Neural crest cell (in vitro differentiated cells): Measurements from ENCODE around the gene CDH12. TPM values are rescaled to one million over a fixed set of nuclear protein-coding genes. Genes with fewer than 3 reads are reported as not detected.

Experiments used
- DNase-seq: peaks from one replicate; pipeline ENCODE4 v3.0.0; 2021; ENCODE audit warnings: low read depth, mixed read lengths, low spot score
- H3K27ac Mint-ChIP-seq: one replicate; pipeline ENCODE4 v1.8.0; 2021; ENCODE audit warnings: mild to moderate bottlenecking, mixed read lengths; ENCODE audit not compliant: unreplicated experiment
- H3K27me3 Mint-ChIP-seq: 2 replicates; pipeline ENCODE4 v1.8.0; 2021; ENCODE audit warnings: low read depth, mild to moderate bottlenecking, mixed read lengths
- H3K36me3 Mint-ChIP-seq: 2 replicates; pipeline ENCODE4 v1.8.0; 2021; ENCODE audit warnings: low read depth, mild to moderate bottlenecking, mixed read lengths
- H3K4me1 Mint-ChIP-seq: 2 replicates; pipeline ENCODE4 v1.8.0; 2021; ENCODE audit warnings: mixed read lengths
- H3K4me3 Mint-ChIP-seq: one replicate; pipeline ENCODE4 v1.8.0; 2021; ENCODE audit warnings: mild to moderate bottlenecking, mixed read lengths
- H3K9me3 Mint-ChIP-seq: 2 replicates; pipeline ENCODE4 v1.8.0; 2021; ENCODE audit warnings: mixed read lengths
- CTCF ChIP-seq: fragments of 200-600 bp; sonication (generic); conservative IDR thresholded peaks from 2 replicates; pipeline ENCODE4 v1.5.0; 2021; ENCODE audit warnings: antibody characterized with exemption, mild to moderate bottlenecking
- total RNA-seq: library from RNA; stranded (reverse); gene quantifications from 2 replicates; pipeline ENCODE4 v1.2.1, GENCODE V29; 2021

The CDH12 gene
- total RNA-seq, 1 donor from 2014 or later = 0.07 TPM

GRCh38 chr5:22554475-22554874 is 298.7 kb downstream of the CDH12 start:
- no peaks in the 10 kb centered on the region for H3K27me3 Mint-ChIP-seq
- TF ChIP-seq CTCF = no peak
- no peaks in the 10 kb centered on the region for H3K36me3 Mint-ChIP-seq
- H3K4me1 Mint-ChIP-seq = no peaks in the 10 kb centered on the region
- no peaks in the 10 kb centered on the region for H3K9me3 Mint-ChIP-seq
- no peak overlapping the region for H3K4me3 Mint-ChIP-seq
- H3K27ac Mint-ChIP-seq = no peak overlapping the region
- no peak for DNase-seq

- no peak overlapping the region for H3K4me3 Mint-ChIP-seq
- no peak overlapping the region for H3K27ac Mint-ChIP-seq
- H3K36me3 Mint-ChIP-seq = no peaks in the 10 kb centered on the region
- H3K27me3 Mint-ChIP-seq = no peaks in the 10 kb centered on the region
- no peaks in the 10 kb centered on the region for H3K4me1 Mint-ChIP-seq
- no peaks in the 10 kb centered on the region for H3K9me3 Mint-ChIP-seq
- DNase-seq = no peak
- TF ChIP-seq CTCF = no peak
These were observed 303.1 kb downstream of the CDH12 start for GRCh38 chr5:22549876-22550671.

GRCh38 chr5:22542340-22542739 is 310.8 kb downstream of the CDH12 start:
- no peak overlapping the region for H3K4me3 Mint-ChIP-seq
- peaks cover 3% of the 10 kb centered on the region for H3K36me3 Mint-ChIP-seq
- no peaks in the 10 kb centered on the region for H3K4me1 Mint-ChIP-seq
- peaks cover 5% of the 10 kb centered on the region for H3K9me3 Mint-ChIP-seq
- DNase-seq = no peak
- no peak overlapping the region for H3K27ac Mint-ChIP-seq
- no peaks in the 10 kb centered on the region for H3K27me3 Mint-ChIP-seq
- TF ChIP-seq CTCF = no peak

- no peak for TF ChIP-seq CTCF
- Mint-ChIP-seq H3K4me3 (no peak overlapping the region), H3K27ac (no peak overlapping the region), H3K4me1 (no peaks in the 10 kb centered on the region), H3K27me3 (no peaks in the 10 kb centered on the region), H3K9me3 (peaks cover 10% of the 10 kb centered on the region), H3K36me3 (peaks cover 3% of the 10 kb centered on the region)
- no peak for DNase-seq
These were observed 312.1 kb downstream of the CDH12 start for GRCh38 chr5:22541037-22541436.

- H3K27me3 Mint-ChIP-seq = no peaks in the 10 kb centered on the region
- no peak for TF ChIP-seq CTCF
- peaks cover 10% of the 10 kb centered on the region for H3K9me3 Mint-ChIP-seq
- no peaks in the 10 kb centered on the region for H3K4me1 Mint-ChIP-seq
- H3K4me3 Mint-ChIP-seq = no peak overlapping the region
- no peak overlapping the region for H3K27ac Mint-ChIP-seq
- DNase-seq = no peak
- H3K36me3 Mint-ChIP-seq = peaks cover 3% of the 10 kb centered on the region
These were observed 313.4 kb downstream of the CDH12 start for GRCh38 chr5:22539762-22540161.
